ENCODE data around the gene PUM2. TPM values are rescaled to one million over a fixed set of nuclear protein-coding genes. Genes with fewer than 3 reads are reported as not detected.

PUM2 gene
- total and polyA plus RNA-seq, 2 of the 13 experiments (the other 11 are each of a cell fraction or from before 2014, with no cell fraction given): 69.6 to 69.8 TPM

- TF ChIP-seq SOX5 (CRISPR knock-in tag; IDR thresholded peaks at IDR 0.05; ENCODE audit: borderline replicate concordance) (0 out of 2 replicates have a peak, but pooled peaks have one; percentile 15), MAX (IDR thresholded peaks at IDR 0.05) (peak; percentile 32; the same call in 1 of the 2 replicates), CREB3 (CRISPR knock-in tag; IDR thresholded peaks at IDR 0.05) (0 out of 2 replicates have a peak, but pooled peaks have one; percentile 6), ZSCAN21 (CRISPR knock-in tag; IDR thresholded peaks at IDR 0.05; ENCODE audit: borderline replicate concordance) (0 out of 2 replicates have a peak, but pooled peaks have one; percentile 25), CCAR2 (optimal IDR thresholded peaks at IDR 0.05; ENCODE audit: low read depth, low read length) (no peak), HDAC2 (CRISPR knock-in tag; IDR thresholded peaks at IDR 0.05) (peak; percentile 32; the same call in 1 of the 2 replicates), ZBTB7B (CRISPR knock-in tag; IDR thresholded peaks at IDR 0.05) (peak; percentile 81; the same call in 1 of the 2 replicates), GZF1 (CRISPR knock-in tag; IDR thresholded peaks at IDR 0.05) (no peak), TOE1 (CRISPR knock-in tag; IDR thresholded peaks at IDR 0.05) (no peak), ZNF225 (CRISPR knock-in tag; IDR thresholded peaks at IDR 0.05) (no peak), NR2F1 (CRISPR knock-in tag; IDR thresholded peaks at IDR 0.05) (peak; percentile 73 to 82; a peak in 3 of 4 replicates), ZNF10 (CRISPR knock-in tag; IDR thresholded peaks at IDR 0.05; ENCODE audit: borderline replicate concordance, low read depth) (no peak), SOX13 (IDR thresholded peaks at IDR 0.05) (no peak), SOX13 (CRISPR knock-in tag; conservative IDR thresholded peaks at IDR 0.05 in 1 of 2, IDR thresholded peaks at IDR 0.05 in 1 of 2) (peak in 1 of 2 experiments; percentile 32; a peak in 1 of 4 replicates), HNRNPL (IDR thresholded peaks at IDR 0.05; ENCODE audit: low read depth, low read length) (peak; percentile 95), NR2F2 (IDR thresholded peaks at IDR 0.05; ENCODE audit: borderline replicate concordance, low read depth) (peak; percentile 76), FOXA3 (CRISPR knock-in tag; IDR thresholded peaks at IDR 0.05) (0 out of 2 replicates have a peak, but pooled peaks have one; percentile 15), MAZ (IDR thresholded peaks at IDR 0.05; ENCODE audit: borderline replicate concordance, low read depth, low read length) (no peak), MAZ (CRISPR knock-in tag; IDR thresholded peaks at IDR 0.05; ENCODE audit: low read depth) (peak; percentile 21; the same call in 1 of the 2 replicates), CENPBD1 (CRISPR knock-in tag; IDR thresholded peaks at IDR 0.05; ENCODE audit: borderline replicate concordance, low read depth) (no peak)
- TF ChIP-seq, protein P1, sequence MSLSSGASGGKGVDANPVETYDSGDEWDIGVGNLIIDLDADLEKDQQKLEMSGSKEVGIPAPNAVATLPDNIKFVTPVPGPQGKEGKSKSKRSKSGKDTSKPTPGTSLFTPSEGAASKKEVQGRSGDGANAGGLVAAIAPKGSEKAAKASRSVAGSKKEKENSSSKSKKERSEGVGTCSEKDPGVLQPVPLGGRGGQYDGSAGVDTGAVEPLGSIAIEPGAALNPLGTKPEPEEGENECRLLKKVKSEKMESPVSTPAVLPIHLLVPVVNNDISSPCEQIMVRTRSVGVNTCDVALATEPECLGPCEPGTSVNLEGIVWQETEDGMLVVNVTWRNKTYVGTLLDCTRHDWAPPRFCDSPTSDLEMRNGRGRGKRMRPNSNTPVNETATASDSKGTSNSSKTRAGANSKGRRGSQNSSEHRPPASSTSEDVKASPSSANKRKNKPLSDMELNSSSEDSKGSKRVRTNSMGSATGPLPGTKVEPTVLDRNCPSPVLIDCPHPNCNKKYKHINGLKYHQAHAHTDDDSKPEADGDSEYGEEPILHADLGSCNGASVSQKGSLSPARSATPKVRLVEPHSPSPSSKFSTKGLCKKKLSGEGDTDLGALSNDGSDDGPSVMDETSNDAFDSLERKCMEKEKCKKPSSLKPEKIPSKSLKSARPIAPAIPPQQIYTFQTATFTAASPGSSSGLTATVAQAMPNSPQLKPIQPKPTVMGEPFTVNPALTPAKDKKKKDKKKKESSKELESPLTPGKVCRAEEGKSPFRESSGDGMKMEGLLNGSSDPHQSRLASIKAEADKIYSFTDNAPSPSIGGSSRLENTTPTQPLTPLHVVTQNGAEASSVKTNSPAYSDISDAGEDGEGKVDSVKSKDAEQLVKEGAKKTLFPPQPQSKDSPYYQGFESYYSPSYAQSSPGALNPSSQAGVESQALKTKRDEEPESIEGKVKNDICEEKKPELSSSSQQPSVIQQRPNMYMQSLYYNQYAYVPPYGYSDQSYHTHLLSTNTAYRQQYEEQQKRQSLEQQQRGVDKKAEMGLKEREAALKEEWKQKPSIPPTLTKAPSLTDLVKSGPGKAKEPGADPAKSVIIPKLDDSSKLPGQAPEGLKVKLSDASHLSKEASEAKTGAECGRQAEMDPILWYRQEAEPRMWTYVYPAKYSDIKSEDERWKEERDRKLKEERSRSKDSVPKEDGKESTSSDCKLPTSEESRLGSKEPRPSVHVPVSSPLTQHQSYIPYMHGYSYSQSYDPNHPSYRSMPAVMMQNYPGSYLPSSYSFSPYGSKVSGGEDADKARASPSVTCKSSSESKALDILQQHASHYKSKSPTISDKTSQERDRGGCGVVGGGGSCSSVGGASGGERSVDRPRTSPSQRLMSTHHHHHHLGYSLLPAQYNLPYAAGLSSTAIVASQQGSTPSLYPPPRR (CRISPR knock-in tag; IDR thresholded peaks at IDR 0.05; ENCODE audit: borderline replicate concordance): peak; percentile 33; the same call in 1 of the 2 replicates
Measured at GRCh38 chr2:20212871-20213503, 137.7 kb downstream of the PUM2 start (continued).
